HG03108 (cell line): ENCODE measurements around the gene HOXC10.

Source experiments
- ATAC-seq: cut with Tn5 transposase; IDR thresholded peaks from one replicate; pipeline ENCODE4 v1.9.1; 2021; ENCODE audit warnings: moderate library complexity; ENCODE audit not compliant: unreplicated experiment

HOXC10 gene

GRCh38 chr12:53950437-53950773 is 34.5 kb upstream of the HOXC10 start:
- ATAC-seq = no peak

- ATAC-seq = no peak
These were observed 34.0 kb upstream of the HOXC10 start for GRCh38 chr12:53950789-53951576.

DNA sequence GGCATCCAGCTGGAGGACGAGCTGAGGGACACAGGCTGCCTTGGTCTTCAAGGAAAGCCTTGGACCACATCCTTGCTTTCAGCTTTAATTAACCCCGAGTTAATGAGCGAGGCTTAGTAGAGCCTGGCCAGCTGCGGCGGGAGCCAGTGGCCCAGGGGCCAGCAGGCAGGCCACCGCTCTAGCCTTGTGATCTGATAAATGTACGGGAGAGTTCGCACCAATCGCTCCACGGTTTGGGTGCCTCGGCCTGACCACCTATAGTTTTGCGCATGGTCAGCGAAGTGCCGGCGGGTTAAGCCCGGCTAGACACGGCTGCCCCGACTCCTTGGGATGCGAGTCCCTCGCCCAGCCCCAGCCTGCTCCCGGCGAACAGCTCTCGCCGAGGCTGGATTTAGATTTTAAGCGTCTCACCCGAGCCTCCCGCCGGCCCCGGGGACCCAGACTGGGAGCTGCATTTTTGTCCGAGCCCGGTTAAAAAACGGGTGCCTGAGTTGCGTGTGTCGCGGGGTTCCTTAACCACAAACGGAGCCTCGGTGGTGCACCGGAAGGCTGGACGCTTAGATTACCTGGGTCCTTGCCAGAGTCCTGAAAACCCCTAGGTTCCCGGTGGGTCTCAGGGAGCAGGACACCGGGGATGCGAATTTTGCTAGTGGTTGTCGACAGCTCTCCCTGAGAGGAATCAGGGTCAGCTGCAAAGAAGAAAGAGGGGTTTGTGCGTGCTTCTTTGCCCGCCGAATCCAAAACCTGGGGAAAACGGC is 33.2 kb upstream of the HOXC10 start:
- no peak for ATAC-seq

DNA sequence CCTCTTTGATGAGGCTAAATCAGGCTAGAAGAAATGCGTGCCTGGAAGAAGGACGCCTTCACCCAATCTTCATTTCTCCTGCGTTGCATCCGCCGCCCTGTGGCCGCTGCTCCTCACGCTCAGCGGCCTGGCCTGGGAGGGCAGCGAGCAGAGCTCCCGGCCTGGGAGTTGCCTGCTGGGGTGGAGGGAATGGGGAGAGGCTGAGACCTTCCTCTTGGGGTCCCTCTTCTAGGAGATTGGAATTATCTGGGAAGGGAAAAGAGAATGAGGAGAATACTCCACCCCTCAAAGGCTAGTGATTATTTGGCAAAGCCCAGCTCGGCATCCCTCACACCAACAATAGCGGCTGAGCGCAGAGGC is 32.6 kb upstream of the HOXC10 start:
- ATAC-seq = no peak

DNA sequence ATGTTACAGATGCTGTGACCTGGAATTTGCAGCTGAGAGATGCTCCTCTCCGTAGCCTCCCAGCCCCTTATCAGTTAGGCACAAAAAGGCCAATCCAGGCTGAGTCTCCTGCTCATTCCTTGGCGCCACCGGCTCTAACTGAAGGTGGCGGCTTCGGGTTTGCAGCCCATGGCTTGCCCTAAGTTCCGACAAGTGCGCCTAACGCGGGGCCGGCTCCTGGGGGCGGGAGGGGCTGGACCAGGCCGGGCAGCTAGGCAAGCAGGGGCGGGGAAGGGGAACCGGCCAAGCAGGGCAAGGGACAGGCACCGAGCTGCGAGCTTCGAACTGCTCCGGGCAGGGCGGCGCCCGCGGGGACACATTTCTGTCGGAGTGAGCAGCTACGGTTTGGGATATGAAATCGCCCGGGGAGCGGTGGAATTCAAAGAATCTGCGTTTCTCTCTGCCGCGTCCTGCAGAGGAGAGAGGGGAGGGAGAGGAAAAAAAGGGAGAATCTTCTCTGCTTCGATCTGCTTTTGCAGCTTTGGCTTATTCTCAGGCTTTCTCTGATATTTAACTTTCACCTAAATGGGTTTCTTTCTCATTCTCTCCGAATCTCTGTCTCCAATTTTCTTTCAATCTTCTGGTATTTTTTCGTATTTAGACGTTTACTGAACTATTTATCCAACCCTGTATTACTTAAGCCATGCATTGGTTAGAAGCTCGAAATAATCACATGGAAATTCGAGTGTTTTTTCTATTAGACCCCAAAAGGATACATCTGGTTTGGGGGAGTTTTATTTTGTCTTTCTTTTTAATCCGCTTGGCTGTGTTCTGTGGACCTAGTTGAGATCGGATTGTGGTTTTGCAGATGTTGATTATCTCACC is 31.8 kb upstream of the HOXC10 start:
- no peak for ATAC-seq

DNA sequence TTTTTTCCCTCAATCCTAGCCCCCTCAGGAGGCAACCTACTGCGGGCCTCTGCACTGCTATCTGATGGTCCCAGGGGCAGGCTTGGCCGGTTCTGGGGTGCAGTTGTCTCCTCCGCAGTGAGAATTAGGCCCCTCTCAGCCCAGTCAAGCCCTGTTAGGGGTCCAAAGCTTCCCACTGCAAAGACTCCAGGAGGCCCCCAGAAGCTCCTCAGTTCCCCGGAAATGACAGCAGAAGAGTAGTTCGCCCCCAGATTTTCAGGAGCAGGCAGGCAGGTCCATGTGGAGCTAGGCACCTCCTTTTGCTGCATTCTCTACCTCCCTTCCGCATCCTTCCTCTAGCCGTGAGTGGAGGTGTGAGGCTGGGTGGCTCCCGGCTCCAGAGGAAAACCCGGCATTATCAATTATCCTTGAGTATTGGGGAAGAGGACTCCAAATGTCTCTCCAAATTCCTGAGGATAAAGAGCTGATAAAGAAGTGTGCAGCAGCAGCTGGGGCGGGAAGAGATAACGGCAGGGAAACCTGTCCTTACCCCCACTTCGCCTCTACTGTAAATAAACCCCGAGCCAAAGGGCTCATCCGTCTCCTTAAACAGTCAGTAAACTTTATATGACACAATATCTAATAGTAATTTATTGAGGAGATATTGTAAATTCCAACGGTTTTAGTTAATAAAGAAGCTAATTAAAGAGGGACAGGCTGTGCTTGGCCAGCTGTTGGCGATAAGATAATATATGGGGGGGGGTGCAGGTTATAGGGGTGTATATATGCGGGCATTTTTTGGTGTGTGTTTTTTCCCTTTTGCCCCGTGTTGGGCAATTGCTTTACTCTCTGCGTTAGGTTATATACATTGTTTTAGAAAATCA is 30.9 kb upstream of the HOXC10 start:
- no peak for ATAC-seq

DNA sequence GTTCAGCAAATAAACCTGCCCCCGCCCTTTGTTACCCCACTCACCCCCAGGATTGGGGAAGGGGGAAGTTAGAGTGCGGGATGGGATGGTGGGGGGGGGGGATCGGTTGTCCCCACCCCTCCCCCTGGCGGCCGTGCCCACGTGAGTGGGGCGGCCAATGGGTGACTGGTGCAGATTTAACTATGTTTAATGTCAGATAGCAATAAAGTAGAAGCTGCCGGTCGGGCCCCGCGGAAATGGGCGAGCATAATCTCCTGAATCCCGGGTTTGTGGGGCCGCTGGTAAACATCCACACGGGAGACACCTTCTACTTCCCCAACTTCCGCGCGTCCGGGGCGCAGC is 30.3 kb upstream of the HOXC10 start, which contains the start of gene HOXC12:
TSS of gene HOXC12 (plus strand) at position 210 of the 342 bp plus-strand sequence. CDS start at position 237, 27 bp downstream.
- no peak for ATAC-seq

DNA sequence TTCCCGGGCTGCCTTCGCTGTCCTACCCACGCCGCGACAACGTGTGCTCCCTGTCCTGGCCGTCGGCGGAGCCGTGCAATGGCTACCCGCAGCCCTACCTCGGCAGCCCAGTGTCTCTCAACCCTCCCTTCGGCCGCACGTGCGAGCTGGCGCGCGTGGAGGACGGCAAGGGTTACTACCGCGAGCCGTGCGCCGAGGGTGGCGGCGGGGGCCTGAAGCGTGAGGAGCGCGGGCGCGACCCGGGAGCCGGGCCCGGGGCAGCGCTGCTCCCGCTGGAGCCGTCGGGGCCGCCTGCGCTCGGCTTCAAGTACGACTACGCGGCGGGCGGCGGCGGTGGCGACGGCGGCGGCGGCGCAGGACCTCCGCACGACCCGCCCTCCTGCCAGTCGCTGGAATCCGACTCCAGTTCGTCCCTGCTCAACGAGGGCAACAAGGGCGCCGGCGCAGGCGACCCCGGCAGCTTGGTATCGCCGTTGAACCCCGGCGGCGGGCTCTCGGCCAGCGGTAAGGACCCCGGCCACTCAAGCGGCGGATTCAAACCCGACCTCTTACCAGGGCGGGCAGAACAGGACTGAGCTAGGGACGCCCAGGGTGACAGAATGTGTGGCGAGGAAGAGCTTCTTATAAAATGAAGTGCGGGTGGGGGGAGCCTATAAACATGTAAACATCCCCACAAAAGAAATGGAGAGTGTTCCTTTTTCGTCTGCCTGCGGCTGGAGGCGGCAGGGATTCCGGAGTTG is 29.7 kb upstream of the HOXC10 start:
- no peak for ATAC-seq

- ATAC-seq = no peak
These were observed 29.1 kb upstream of the HOXC10 start for GRCh38 chr12:53955776-53956250.

GRCh38 chr12:53956251-53956887 is 28.6 kb upstream of the HOXC10 start:
- ATAC-seq = no peak

DNA sequence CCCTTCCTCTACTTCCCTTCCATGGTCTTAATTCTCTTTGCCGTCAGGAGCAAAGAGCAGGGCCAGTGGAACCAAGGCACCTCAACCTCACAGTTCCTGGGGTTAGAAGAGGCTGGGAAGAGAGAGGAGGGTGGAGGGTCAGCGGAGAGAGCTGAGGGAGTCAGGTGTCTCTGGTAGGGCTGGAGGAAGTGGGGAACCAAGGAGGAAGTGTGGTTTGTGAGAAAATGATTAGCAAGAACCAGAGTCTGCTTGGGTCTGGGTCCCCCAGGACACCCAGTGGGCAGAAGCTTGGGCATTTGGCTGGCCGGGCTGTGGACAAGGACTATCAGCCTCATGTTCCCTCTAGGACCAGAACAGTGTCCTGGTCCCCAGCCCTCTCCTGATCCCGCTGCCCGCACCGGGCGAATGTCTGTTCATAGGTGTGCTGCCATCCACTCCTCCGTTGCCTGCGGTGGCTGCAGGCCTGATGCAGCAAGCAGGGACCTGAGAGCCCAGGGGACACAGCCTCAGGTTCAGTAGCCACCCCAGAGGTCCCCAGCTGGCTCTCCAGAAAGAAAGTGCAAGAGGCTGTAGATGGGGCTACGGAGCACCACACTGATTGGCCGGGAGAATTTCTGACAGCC is 27.9 kb upstream of the HOXC10 start:
- ATAC-seq = no peak

DNA sequence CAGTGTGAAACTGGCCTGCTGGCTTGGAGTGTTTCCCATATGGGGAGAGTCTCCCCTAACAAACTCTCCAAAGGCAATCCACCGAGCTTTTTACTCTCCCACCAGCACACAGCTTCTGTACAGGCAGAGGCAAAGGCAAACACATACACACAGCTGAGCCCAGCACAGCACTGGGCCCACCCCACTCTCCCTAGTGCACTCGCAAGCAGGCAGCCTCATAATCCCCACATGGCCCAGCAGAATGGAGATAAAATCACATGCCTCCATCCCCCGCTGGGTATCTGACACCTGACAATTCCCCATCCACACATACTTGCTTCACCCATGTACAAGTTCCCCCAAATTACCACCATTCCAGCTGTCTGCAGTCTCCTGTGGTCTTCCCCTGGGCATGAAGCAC is 26.8 kb upstream of the HOXC10 start:
- ATAC-seq = no peak

DNA sequence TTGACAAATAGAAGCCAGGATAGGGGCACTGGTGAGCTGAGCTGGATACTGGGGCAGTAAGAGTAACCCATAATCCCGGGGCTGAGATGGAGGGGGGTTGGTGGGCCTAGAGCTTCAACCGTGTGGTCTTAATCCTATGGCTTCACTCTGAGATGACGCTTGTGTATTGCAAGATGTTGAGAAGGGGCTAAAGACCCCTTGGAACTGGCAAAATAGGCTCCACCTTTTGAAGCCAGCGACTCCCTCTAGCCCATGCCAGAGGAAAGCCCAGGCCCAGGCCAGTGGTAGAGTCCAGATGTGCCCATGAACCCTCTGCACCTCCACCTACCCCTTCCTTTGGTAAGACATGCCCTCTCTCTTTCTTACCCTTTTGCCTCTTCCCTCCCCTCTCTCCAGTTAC is 25.6 kb upstream of the HOXC10 start:
- ATAC-seq = no peak

GRCh38 chr12:53960187-53961024 is 24.5 kb upstream of the HOXC10 start:
- no peak for ATAC-seq

DNA sequence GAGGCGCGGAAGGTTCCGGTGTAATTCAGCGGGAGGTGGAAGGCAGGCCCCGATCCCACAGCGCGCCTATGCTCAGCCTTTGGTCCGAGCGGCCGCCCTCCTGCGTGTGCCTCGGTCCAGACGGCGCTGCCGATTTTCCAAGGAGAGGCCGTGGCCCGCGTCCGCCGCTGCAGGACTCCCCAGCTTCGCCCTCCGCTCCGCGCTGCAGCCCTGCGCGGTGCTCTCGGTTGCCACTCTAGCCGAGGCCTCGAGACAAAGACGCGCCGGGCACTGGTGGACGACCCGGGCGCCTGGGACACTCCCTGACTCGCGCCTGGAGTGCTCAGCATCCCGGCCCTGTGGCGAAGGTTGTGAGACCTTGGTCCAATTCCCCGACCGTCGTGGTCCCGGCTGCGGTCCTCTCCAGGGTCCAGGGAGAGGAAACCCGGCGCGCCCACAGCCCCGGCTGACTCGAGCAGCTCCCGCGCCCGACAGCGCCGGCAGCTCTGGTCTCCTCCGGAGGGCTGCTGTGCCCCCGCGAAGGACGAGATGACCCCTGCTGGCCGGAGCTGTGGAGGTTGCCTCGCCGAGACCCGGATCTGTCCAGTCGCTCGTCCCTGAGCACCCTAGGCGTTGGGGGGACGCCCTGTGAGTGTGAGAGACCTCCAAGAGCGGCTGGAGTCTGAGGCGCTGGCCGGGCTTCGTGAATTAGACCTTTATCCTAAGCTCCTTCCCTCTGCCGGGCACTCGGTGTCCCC is 23.8 kb upstream of the HOXC10 start:
- ATAC-seq = no peak

DNA sequence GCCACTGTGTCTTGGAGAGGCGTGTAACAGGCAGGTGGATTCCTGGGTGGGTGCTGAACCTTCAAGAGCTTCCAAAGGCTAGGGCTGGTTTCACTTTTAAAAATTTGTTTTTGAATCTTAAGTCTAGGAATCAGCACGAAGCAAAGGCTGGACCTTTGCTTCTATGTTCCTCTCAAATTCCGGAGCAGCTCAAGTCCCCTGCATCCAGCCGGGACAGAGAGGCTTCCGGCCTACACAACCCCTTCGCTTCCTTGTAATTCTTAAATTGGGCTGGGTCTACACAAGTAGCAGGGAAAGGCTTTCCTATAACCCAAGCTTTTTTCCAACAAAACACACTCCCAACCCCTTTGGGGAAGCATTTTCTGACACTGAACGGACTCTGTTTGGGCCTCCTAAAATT is 21.9 kb upstream of the HOXC10 start:
- no peak for ATAC-seq
